Kidney epithelial cell (primary cell): ENCODE results near the gene NRG3. TPM values are rescaled to one million over a fixed set of nuclear protein-coding genes. Genes with fewer than 3 reads are reported as not detected.

Experiments used
- DNase-seq: peaks from one replicate; pipeline ENCODE4 v3.0.0-alpha.2; 2010; ENCODE audit warnings: low read depth
- H3K27me3 ChIP-seq: 2 replicates; pipeline ENCODE4 v1.6.0; 2011; ENCODE audit warnings: low read length; ENCODE audit not compliant: control insufficient read depth, insufficient read depth
- H3K36me3 ChIP-seq: 2 replicates; pipeline ENCODE4 v1.5.1; 2011; ENCODE audit warnings: low read length; ENCODE audit not compliant: control insufficient read depth, insufficient read depth
- H3K4me3 ChIP-seq: 2 replicates; pipeline ENCODE4 v1.5.1; 2011; ENCODE audit warnings: low read depth, mild to moderate bottlenecking, control low read depth, low read length
- total RNA-seq: library from RNA; depleted of rRNA; stranded (reverse); fragments of >200 nt; gene quantifications from 2 replicates; pipeline ENCODE4 v1.2.3, GENCODE V29; 2015
- TF ChIP-seq, protein P1 (sequence below): IDR thresholded peaks from 2 replicates; pipeline ENCODE4 v1.5.1; 2011; ENCODE audit warnings: mild to moderate bottlenecking, moderate library complexity, low read length, control low read depth, inconsistent platforms; ENCODE audit not compliant: insufficient read depth, poor library complexity, severe bottlenecking

NRG3 gene
- total RNA-seq, 1 donor from 2014 or later: 10.2 TPM

DNA sequence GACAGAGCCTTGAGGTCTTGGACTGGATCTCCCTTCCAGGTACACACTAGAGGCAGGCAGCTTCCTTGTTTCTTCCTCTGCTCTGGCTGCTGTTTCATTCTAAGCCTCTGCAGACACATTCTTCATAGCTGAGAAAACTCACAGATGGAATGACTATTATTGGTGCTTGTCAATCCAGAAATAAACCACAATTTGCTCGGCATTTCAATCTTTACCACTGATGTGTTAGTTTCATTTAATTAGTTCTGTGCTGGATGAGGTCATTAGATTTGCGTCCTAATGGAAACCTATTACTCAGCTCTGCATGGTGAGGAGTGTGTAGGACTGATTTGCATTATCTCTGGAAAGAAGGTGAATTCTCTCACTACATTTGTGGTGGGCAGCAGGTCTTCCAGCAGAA lies 392.5 kb downstream of the NRG3 start:
- TF ChIP-seq, protein P1, sequence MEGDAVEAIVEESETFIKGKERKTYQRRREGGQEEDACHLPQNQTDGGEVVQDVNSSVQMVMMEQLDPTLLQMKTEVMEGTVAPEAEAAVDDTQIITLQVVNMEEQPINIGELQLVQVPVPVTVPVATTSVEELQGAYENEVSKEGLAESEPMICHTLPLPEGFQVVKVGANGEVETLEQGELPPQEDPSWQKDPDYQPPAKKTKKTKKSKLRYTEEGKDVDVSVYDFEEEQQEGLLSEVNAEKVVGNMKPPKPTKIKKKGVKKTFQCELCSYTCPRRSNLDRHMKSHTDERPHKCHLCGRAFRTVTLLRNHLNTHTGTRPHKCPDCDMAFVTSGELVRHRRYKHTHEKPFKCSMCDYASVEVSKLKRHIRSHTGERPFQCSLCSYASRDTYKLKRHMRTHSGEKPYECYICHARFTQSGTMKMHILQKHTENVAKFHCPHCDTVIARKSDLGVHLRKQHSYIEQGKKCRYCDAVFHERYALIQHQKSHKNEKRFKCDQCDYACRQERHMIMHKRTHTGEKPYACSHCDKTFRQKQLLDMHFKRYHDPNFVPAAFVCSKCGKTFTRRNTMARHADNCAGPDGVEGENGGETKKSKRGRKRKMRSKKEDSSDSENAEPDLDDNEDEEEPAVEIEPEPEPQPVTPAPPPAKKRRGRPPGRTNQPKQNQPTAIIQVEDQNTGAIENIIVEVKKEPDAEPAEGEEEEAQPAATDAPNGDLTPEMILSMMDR: no peak
- Histone ChIP-seq H3K36me3 (no peaks in the 10 kb centered on the region), H3K4me3 (no peak overlapping the region), H3K27me3 (no peaks in the 10 kb centered on the region)
- no peak for DNase-seq

DNA sequence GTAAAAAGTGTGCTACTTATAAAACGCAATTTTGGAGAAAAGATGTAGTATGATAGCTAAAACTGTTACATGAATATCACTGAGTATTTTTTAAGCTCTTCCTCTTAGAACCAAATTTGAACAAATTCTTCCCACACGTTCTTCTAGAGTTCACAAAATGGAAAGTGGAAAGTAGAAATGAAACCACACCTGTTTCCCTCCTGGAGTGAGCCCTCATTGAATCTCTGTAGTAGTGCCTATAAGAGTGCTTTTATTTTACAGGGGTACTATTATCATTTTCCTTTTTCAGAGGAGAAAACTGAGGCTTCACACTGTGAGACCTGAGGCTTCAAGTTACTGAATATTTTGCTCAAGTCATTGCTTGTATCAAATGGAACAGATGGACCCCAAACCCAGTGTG lies 393.0 kb downstream of the NRG3 start:
- no peaks in the 10 kb centered on the region for H3K27me3 ChIP-seq
- H3K4me3 ChIP-seq: no peak overlapping the region
- TF ChIP-seq, protein P1: no peak
- H3K36me3 ChIP-seq: no peaks in the 10 kb centered on the region
- DNase-seq: no peak

DNA sequence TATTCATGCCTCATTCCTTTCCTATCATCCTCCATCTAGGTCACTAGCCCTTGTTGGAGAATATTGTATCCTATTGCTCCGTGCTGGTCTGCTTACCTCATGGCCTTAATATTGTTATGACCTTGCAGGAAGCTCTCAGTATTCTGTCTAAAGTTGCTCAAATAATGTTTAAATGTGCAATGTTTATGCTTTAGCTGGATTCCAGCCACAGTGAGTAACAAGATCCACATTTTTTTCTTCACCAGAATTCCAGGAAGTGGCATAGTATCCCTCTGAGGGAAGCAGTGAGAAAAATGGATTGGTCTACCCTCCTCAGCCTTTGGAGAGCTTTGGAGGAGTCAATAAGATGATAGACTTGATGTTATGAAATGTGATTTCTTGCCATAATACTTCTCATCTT lies 402.6 kb downstream of the NRG3 start:
- H3K27me3 ChIP-seq: no peaks in the 10 kb centered on the region
- no peaks in the 10 kb centered on the region for H3K36me3 ChIP-seq
- no peak overlapping the region for H3K4me3 ChIP-seq
- TF ChIP-seq, protein P1: no peak
- DNase-seq: no peak

DNA sequence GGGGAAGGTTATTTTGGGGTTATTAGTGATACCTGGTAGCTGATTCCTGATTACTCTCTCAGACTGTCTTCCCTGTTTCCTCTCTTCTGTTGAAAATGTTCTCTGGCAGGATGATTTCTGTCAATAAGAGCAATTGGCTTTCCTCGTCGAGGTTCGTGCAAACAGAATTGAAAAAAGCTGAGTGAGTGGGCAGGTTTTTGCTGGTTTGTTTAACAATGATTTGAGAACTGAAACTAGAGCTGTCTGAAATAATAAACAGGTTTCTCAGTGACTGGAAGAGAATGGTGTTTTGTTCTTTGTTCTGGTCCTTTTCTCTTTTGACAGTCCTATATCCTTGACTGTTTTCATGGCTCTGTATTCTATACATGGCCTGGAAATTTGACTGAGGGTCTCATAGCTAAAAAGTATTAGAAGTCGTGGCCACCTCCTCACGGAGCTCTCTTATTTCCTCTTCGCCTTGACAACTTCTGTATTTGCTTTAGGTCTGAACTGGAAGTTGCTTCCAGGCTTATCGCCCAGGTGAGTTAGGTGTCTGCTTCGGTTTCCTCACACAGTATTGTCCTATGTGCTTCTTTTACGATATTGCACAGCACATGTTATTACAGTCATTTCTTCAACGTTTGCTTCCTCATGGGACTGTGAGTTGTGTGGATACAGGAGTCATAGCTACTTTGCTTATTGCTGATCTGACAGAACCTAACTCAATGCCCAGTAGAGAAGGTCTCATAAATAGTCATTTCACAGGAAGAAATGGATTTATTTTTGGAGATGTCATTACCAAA lies 403.6 kb downstream of the NRG3 start:
- TF ChIP-seq, protein P1: no peak
- DNase-seq: no peak
- Histone ChIP-seq H3K4me3 (no peak overlapping the region), H3K27me3 (no peaks in the 10 kb centered on the region), H3K36me3 (no peaks in the 10 kb centered on the region)

- Histone ChIP-seq H3K36me3 (no peaks in the 10 kb centered on the region), H3K27me3 (no peaks in the 10 kb centered on the region), H3K4me3 (no peak overlapping the region)
- TF ChIP-seq, protein P1: no peak
- no peak for DNase-seq
Measured at GRCh38 chr10:82282782-82283456, 407.9 kb downstream of the NRG3 start.
